Peyer's patch (tissue), 4 donors: ENCODE measurements around the gene FAM43B.

Source experiments
- CTCF ChIP-seq, 6 experiments: fragments of 450-650 bp in 4 of 6; fragments of 200-600 bp in 2 of 6; sonication (generic) in 1 of 6; IDR thresholded peaks; one replicate each; pipeline ENCODE4 v1.5.1; 2017 to 2019; ENCODE audit warnings: antibody characterized with exemption in 6 of 6, mild to moderate bottlenecking in 3 of 6, moderate library complexity in 1 of 6
- POLR2A ChIP-seq, 2 donors: fragments of 450-650 bp; IDR thresholded peaks; one replicate each; pipeline ENCODE4 v1.5.1; 2017; ENCODE audit warnings: antibody characterized with exemption in 2 of 2, mild to moderate bottlenecking in 2 of 2, moderate library complexity in 2 of 2

- no peak for TF ChIP-seq CTCF (IDR thresholded peaks at IDR 0.05)
- TF ChIP-seq POLR2A (IDR thresholded peaks at IDR 0.05): no peak
Observed at GRCh38 chr1:20528221-20528620, 24.2 kb upstream of the FAM43B start.
